ENCODE data around the gene SUCLA2.
"Not testable (repeated sequence)": the region's sequence is repeated elsewhere in the genome, so short reads cannot be mapped to it uniquely, and the experiment has no call there.

Gene SUCLA2

GRCh38 chr13:47990920-47991466, 10.1 kb downstream of the SUCLA2 start:
- DNase-seq, result no peak

- no peak for DNase-seq
These were observed 10.6 kb downstream of the SUCLA2 start for GRCh38 chr13:47990427-47990826.

- no peak for DNase-seq
These were observed 18.0 kb downstream of the SUCLA2 start for GRCh38 chr13:47983070-47983469.

GRCh38 chr13:47976325-47976724, 24.7 kb downstream of the SUCLA2 start:
- DNase-seq, result peak; percentile 40

- no peak for DNase-seq
These were observed 36.2 kb downstream of the SUCLA2 start for GRCh38 chr13:47964863-47965262.

GRCh38 chr13:47962237-47962636, 38.8 kb downstream of the SUCLA2 start:
- no peak for DNase-seq

GRCh38 chr13:47959468-47960247, 41.4 kb downstream of the SUCLA2 start:
- no peak for DNase-seq

GRCh38 chr13:47957073-47957472, 44.0 kb downstream of the SUCLA2 start:
- DNase-seq, result no peak

- DNase-seq, result no peak
These were observed 45.2 kb downstream of the SUCLA2 start for GRCh38 chr13:47955836-47956235.

- no peak for DNase-seq
These were observed 51.3 kb downstream of the SUCLA2 start for GRCh38 chr13:47949799-47950198.

- DNase-seq, result peak; percentile 72
These were observed 55.3 kb downstream of the SUCLA2 start for GRCh38 chr13:47945738-47946137.

- not testable (repeated sequence) for DNase-seq
These were observed 55.9 kb downstream of the SUCLA2 start for GRCh38 chr13:47945146-47945545.

- no peak for DNase-seq
These were observed 66.7 kb downstream of the SUCLA2 start for GRCh38 chr13:47934371-47934770.

- peak; percentile 14 for DNase-seq
These were observed 67.8 kb downstream of the SUCLA2 start for GRCh38 chr13:47932950-47933923.

GRCh38 chr13:47930649-47931165, 70.4 kb downstream of the SUCLA2 start:
- no peak for DNase-seq

GRCh38 chr13:47929156-47929555, 71.9 kb downstream of the SUCLA2 start:
- peak; percentile 21 for DNase-seq

- DNase-seq, result no peak
These were observed 84.0 kb downstream of the SUCLA2 start for GRCh38 chr13:47917022-47917574.

- no peak for DNase-seq
These were observed 92.7 kb downstream of the SUCLA2 start for GRCh38 chr13:47908197-47908902.

GRCh38 chr13:47904891-47905290, 96.2 kb downstream of the SUCLA2 start:
- DNase-seq, result no peak

GRCh38 chr13:47904241-47904640, 96.8 kb downstream of the SUCLA2 start:
- DNase-seq, result no peak

GRCh38 chr13:47903836-47904235, 97.2 kb downstream of the SUCLA2 start:
- peak; percentile 55 for DNase-seq

GRCh38 chr13:47901441-47901840, 99.6 kb downstream of the SUCLA2 start:
- DNase-seq, result peak; percentile 76
